Ovary (tissue), 3 donors: ENCODE results near the gene ZNF234.

Experiments used
- CTCF ChIP-seq, 3 donors: fragments of 450-650 bp in 2 of 3; fragments of 200-600 bp in 1 of 3; IDR thresholded peaks; one replicate each; pipeline versions ENCODE4 v1.5.1 to v1.8.0; 2016 to 2022; ENCODE audit warnings: antibody characterized with exemption in 3 of 3, mild to moderate bottlenecking in 1 of 3
- EP300 ChIP-seq: sonication (generic); formaldehyde crosslinking; IDR thresholded peaks from one replicate; pipeline ENCODE4 v1.6.1; 2017; ENCODE audit warnings: antibody characterized with exemption
- donor health status: DM: no; HTN: no; CAD: no.

- TF ChIP-seq CTCF (IDR thresholded peaks at IDR 0.05) (peak in 1 of 3 donors; percentile 5), EP300 (no peak)
Observed at GRCh38 chr19:44164673-44165512, 23.5 kb downstream of the ZNF234 start, which contains the start of gene ZNF226.
